GM12874 (cell line): ENCODE data around the gene DMXL1.
A peak's percentile ranks its signal among the peaks of the same experiment; 100 is the strongest.

ENCODE experiments used
- CTCF ChIP-seq: IDR thresholded peaks from 2 replicates; pipeline ENCODE4 v1.5.1; 2011; ENCODE audit warnings: low read depth, mild to moderate bottlenecking, control low read depth, low read length, moderate library complexity; ENCODE audit not compliant: insufficient read depth

Gene DMXL1

GRCh38 chr5:119255571-119256356 lies 184.9 kb downstream of the DMXL1 start:
- peak; percentile 25; the same call in 1 of the 2 replicates for TF ChIP-seq CTCF

GRCh38 chr5:119257613-119258012 lies 186.7 kb downstream of the DMXL1 start:
- no peak for TF ChIP-seq CTCF

- TF ChIP-seq CTCF: no peak
Observed at GRCh38 chr5:119263639-119264038, 192.8 kb downstream of the DMXL1 start.

GRCh38 chr5:119264186-119264585 lies 193.3 kb downstream of the DMXL1 start:
- no peak for TF ChIP-seq CTCF

- TF ChIP-seq CTCF: peak; percentile 79
Observed at GRCh38 chr5:119267958-119268386, 197.1 kb downstream of the DMXL1 start.

GRCh38 chr5:119268387-119269060 lies 197.6 kb downstream of the DMXL1 start:
- TF ChIP-seq CTCF: no peak

- no peak for TF ChIP-seq CTCF
Observed at GRCh38 chr5:119269061-119269944, 198.4 kb downstream of the DMXL1 start.
